Measurements from ENCODE around the gene BAZ2A.
"Not testable (repeated sequence)": the region's sequence is repeated elsewhere in the genome, so short reads cannot be mapped to it uniquely, and the experiment has no call there.

Gene BAZ2A

GRCh38 chr12:56630180-56630632 lies at the start of gene BAZ2A:
BAZ2A (minus strand) TSS chr12:56630326; CDS start chr12:56617530, 12,796 bp downstream.
- DNase-seq: peak; percentile 8

- no peak for DNase-seq
Measured at GRCh38 chr12:56678852-56679251, 48.7 kb upstream of the BAZ2A start.

GRCh38 chr12:56677680-56678079 lies 47.6 kb upstream of the BAZ2A start:
- DNase-seq: no peak

- no peak for DNase-seq
Measured at GRCh38 chr12:56676851-56677580, 46.9 kb upstream of the BAZ2A start.

GRCh38 chr12:56671608-56672007 lies 41.5 kb upstream of the BAZ2A start:
- DNase-seq: no peak

- no peak for DNase-seq
Measured at GRCh38 chr12:56670836-56671235, 40.7 kb upstream of the BAZ2A start.

GRCh38 chr12:56668197-56668457 lies 38.0 kb upstream of the BAZ2A start:
- no peak for DNase-seq

GRCh38 chr12:56661979-56662638 lies 32.0 kb upstream of the BAZ2A start:
- no peak for DNase-seq

- no peak for DNase-seq
Measured at GRCh38 chr12:56661560-56661959, 31.4 kb upstream of the BAZ2A start.

GRCh38 chr12:56658921-56659320 lies 28.8 kb upstream of the BAZ2A start:
- no peak for DNase-seq

- no peak for DNase-seq
Measured at GRCh38 chr12:56657416-56658379, 27.6 kb upstream of the BAZ2A start.

GRCh38 chr12:56653781-56654180 lies 23.7 kb upstream of the BAZ2A start:
- not testable (repeated sequence) for DNase-seq

GRCh38 chr12:56648023-56648422 lies 17.9 kb upstream of the BAZ2A start:
- not testable (repeated sequence) for DNase-seq

- DNase-seq: peak; percentile 99
Measured at GRCh38 chr12:56645717-56646446, 15.8 kb upstream of the BAZ2A start, which contains the start of gene ATP5F1B. ATP5F1B (minus strand) TSS chr12:56645984; CDS start chr12:56645963, 21 bp downstream.

- no peak for DNase-seq
Measured at GRCh38 chr12:56645201-56645716, 15.1 kb upstream of the BAZ2A start.

GRCh38 chr12:56644654-56645053 lies 14.5 kb upstream of the BAZ2A start:
- no peak for DNase-seq

- no peak for DNase-seq
Measured at GRCh38 chr12:56641219-56641618, 11.1 kb upstream of the BAZ2A start.

- no peak for DNase-seq
Measured at GRCh38 chr12:56637621-56638020, 7.5 kb upstream of the BAZ2A start.

GRCh38 chr12:56636675-56637540 lies 6.8 kb upstream of the BAZ2A start:
- peak; percentile 99 for DNase-seq

GRCh38 chr12:56635806-56636674 lies 5.9 kb upstream of the BAZ2A start:
- peak; percentile 63 for DNase-seq

Data from NCI-H1436 treated with DMSO at 0.1 percent for 48 hours (cell line).